GM23338 (cell line): Measurements from ENCODE around the gene RAPGEF5. TPM values are rescaled to one million over a fixed set of nuclear protein-coding genes. Genes with fewer than 3 reads are reported as not detected.

ENCODE experiments used
- ETS1 ChIP-seq: IDR thresholded peaks from 2 replicates; pipeline ENCODE4 v1.6.1; 2016; ENCODE audit warnings: antibody characterized with exemption
- EZH2 ChIP-seq: fragments of 200-600 bp; sonication (generic); IDR thresholded peaks from one replicate; pipeline ENCODE4 v1.8.0; 2017; ENCODE audit warnings: antibody characterized with exemption, mild to moderate bottlenecking, low read depth; ENCODE audit not compliant: unreplicated experiment
- EZH2phosphoT487 ChIP-seq: fragments of 200-600 bp; sonication (generic); IDR thresholded peaks from one replicate; pipeline ENCODE4 v1.8.1; 2018; ENCODE audit warnings: antibody characterized with exemption; ENCODE audit not compliant: unreplicated experiment
- JUNB ChIP-seq: IDR thresholded peaks from one replicate; pipeline ENCODE4 v1.6.1; 2016; ENCODE audit warnings: antibody characterized with exemption; ENCODE audit not compliant: unreplicated experiment
- NANOG ChIP-seq: IDR thresholded peaks from 2 replicates; pipeline ENCODE4 v1.6.1; 2016; ENCODE audit warnings: antibody characterized with exemption, borderline replicate concordance
- STAT1 ChIP-seq: IDR thresholded peaks from one replicate; pipeline ENCODE4 v1.6.1; 2016; ENCODE audit warnings: antibody characterized with exemption; ENCODE audit not compliant: unreplicated experiment
- ZNF331 ChIP-seq: fragments of 250-450 bp; sonication (Bioruptor Pico); IDR thresholded peaks from 2 replicates; pipeline ENCODE4 v1.5.0; 2020; ENCODE audit warnings: low read depth, mild to moderate bottlenecking, moderate library complexity
- ZNF462 ChIP-seq: fragments of 250-450 bp; sonication (Bioruptor Pico); IDR thresholded peaks from 2 replicates; pipeline ENCODE4 v1.5.0; 2020; ENCODE audit warnings: mild to moderate bottlenecking, moderate library complexity
- polyA plus RNA-seq: library from polyadenylated mRNA; unstranded; fragments of >200 nt; fragmentation: Nextera tagmentation; extraction: Ambion mirVana; gene quantifications from 2 replicates; pipeline ENCODE4 v1.2.1, GENCODE V29; 2016
- total RNA-seq: library from RNA; depleted of rRNA; stranded (reverse); fragments of >200 nt; shearing (Covaris generic); gene quantifications from 2 replicates; pipeline ENCODE4 v1.2.3, GENCODE V29; 2014
- TF ChIP-seq, protein P1 (sequence below): IDR thresholded peaks from one replicate; pipeline ENCODE4 v1.6.1; 2018; ENCODE audit warnings: antibody characterized with exemption; ENCODE audit not compliant: unreplicated experiment

RAPGEF5 gene
- total and polyA plus RNA-seq, 2 experiments from 2014 or later: 6.3 to 13.1 TPM

GRCh38 chr7:22354462-22354861 lies 2.5 kb downstream of the RAPGEF5 start (continued):
- TF ChIP-seq ZNF462 (CRISPR knock-in tag) (no peak), EZH2 (no peak), EZH2phosphoT487 (no peak), STAT1 (no peak), NANOG (no peak), JUNB (no peak), ZNF331 (no peak), ETS1 (no peak)
- TF ChIP-seq, protein P1, sequence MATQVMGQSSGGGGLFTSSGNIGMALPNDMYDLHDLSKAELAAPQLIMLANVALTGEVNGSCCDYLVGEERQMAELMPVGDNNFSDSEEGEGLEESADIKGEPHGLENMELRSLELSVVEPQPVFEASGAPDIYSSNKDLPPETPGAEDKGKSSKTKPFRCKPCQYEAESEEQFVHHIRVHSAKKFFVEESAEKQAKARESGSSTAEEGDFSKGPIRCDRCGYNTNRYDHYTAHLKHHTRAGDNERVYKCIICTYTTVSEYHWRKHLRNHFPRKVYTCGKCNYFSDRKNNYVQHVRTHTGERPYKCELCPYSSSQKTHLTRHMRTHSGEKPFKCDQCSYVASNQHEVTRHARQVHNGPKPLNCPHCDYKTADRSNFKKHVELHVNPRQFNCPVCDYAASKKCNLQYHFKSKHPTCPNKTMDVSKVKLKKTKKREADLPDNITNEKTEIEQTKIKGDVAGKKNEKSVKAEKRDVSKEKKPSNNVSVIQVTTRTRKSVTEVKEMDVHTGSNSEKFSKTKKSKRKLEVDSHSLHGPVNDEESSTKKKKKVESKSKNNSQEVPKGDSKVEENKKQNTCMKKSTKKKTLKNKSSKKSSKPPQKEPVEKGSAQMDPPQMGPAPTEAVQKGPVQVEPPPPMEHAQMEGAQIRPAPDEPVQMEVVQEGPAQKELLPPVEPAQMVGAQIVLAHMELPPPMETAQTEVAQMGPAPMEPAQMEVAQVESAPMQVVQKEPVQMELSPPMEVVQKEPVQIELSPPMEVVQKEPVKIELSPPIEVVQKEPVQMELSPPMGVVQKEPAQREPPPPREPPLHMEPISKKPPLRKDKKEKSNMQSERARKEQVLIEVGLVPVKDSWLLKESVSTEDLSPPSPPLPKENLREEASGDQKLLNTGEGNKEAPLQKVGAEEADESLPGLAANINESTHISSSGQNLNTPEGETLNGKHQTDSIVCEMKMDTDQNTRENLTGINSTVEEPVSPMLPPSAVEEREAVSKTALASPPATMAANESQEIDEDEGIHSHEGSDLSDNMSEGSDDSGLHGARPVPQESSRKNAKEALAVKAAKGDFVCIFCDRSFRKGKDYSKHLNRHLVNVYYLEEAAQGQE: no peak
